NCI-H187 treated with DMSO at 0.1 percent for 48 hours (cell line): ENCODE measurements around the gene UGT1A6.

Experiments
- DNase-seq: peaks from one replicate; lab custom pipeline; 2025; lab: John Stamatoyannopoulos, UW

Gene UGT1A6

DNA sequence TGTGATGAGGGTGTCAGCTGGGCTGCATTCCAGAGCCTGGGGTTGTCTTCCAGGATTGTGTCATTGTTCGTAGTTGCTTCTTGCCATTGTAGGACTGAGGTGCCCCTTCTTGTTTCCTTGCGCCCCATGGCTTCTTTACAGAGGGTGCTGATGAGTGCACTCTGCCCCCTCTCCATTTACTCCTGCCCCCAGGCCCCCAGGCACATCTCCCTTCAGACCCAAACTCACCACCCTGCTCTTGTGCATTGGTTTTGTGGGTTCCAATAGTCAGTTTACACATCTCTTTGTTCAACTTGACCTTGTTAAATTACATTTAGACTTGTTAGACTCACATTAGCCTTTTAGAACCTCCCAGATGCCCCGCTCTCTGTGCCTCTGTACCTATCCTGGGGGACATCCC, 128.5 kb downstream of the UGT1A6 start:
- no peak for DNase-seq

DNA sequence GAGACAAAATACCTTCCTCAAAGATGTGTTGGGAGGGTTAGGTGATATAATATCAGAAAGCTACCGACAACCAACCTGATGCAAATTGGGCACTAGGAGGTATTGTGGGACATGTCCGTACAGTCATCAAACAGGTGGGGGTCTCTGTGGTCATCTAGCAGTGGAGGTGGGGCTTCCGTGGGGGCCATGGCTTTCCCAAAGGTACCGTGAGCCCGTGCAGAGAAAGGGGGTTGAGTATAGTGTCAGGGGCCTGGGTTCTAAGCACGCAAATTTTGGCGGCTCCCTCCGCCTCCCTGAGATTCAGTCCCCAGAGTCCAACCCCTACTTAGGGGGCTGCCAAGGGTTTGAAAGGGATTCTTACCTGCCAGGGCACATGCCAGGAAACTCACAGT, 129.0 kb downstream of the UGT1A6 start:
- no peak for DNase-seq

DNA sequence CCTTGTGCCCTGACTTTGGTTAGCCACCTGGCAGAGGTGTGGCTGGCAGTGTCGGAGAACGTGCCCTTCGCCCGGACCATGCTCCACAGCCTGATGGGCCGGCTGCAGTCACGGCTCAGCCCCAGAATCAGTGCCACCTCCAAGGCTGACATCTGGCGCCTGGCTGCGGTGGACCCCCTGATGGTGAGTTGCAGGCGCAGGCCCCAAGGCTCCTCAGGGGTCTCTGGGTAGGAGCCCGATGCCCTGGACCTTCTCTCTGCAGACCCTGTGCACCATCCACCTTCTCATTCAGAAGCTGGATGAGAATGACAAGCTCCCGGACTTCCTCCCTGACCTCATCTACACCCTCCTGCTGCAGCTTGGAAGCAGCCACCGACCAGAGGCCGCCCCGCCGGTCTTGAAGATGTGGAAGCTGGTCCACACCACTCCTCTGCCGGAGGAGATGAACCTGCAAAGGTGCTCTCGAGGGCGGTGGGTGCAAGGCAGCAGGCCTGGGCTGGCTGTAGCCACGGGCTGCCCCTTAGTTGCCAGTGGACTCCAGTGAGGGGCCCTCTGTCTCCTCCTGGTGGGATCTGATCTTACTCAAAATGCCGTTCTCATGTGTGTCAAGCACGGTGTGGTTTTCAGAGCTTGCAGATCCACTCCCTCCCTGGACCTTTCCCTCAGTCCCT, 129.5 kb downstream of the UGT1A6 start:
- no peak for DNase-seq
